ENCODE results near the gene UXS1.

DNA sequence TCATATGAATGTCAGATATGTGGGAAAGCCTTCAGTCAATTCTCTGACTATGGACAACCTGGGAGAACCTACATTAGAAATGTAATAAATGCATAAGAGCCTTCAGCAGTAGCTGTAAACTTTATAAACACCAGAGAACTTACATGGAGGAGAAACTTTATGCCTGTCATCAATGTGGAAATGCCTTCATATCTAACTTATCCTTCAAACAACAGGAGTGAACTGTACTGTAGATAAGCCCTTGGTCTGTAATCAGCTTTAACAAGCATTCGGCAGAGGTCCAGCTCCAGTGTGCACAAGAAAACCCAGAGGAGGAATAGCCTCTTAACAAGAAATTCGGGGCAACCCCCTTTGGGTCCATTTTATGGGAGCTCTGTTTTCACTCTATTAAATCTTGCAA, 14.8 kb upstream of the UXS1 start:
- TF ChIP-seq, protein P1, sequence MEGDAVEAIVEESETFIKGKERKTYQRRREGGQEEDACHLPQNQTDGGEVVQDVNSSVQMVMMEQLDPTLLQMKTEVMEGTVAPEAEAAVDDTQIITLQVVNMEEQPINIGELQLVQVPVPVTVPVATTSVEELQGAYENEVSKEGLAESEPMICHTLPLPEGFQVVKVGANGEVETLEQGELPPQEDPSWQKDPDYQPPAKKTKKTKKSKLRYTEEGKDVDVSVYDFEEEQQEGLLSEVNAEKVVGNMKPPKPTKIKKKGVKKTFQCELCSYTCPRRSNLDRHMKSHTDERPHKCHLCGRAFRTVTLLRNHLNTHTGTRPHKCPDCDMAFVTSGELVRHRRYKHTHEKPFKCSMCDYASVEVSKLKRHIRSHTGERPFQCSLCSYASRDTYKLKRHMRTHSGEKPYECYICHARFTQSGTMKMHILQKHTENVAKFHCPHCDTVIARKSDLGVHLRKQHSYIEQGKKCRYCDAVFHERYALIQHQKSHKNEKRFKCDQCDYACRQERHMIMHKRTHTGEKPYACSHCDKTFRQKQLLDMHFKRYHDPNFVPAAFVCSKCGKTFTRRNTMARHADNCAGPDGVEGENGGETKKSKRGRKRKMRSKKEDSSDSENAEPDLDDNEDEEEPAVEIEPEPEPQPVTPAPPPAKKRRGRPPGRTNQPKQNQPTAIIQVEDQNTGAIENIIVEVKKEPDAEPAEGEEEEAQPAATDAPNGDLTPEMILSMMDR (IDR thresholded peaks at IDR 0.05), result no peak
- TF ChIP-seq EZH2 (IDR thresholded peaks at IDR 0.05), result no peak
- TF ChIP-seq EZH2phosphoT487 (IDR thresholded peaks at IDR 0.05), result no peak

Data from neural progenitor cell (in vitro differentiated cells).